Activated CD4-positive, alpha-beta T cell treated with anti-CD3 and anti-CD28 coated beads, Interleukin-2, amount 50 U/mL, for 48 hours (primary cell): ENCODE data around the gene LRP3.

ENCODE experiments used
- DNase-seq, 2 experiments: peaks; one replicate each; pipeline ENCODE4 v3.0.0-alpha.2; 2020

LRP3 gene

GRCh38 chr19:33240181-33240771, 46.1 kb downstream of the LRP3 start:
- no peak for DNase-seq

- no peak for DNase-seq
These were observed 47.0 kb downstream of the LRP3 start for GRCh38 chr19:33241091-33241529.

GRCh38 chr19:33241530-33242101, 47.5 kb downstream of the LRP3 start:
- peak; percentile 21 to 45 for DNase-seq

- no peak for DNase-seq
These were observed 48.0 kb downstream of the LRP3 start for GRCh38 chr19:33242131-33242530.

- DNase-seq = no peak
These were observed 48.8 kb downstream of the LRP3 start for GRCh38 chr19:33242911-33243310.

- peak in 1 of 2 experiments; percentile 30 for DNase-seq
These were observed 52.0 kb downstream of the LRP3 start for GRCh38 chr19:33245948-33246708.

- DNase-seq = no peak
These were observed 52.7 kb downstream of the LRP3 start for GRCh38 chr19:33246709-33247440.

GRCh38 chr19:33247441-33247819, 53.3 kb downstream of the LRP3 start:
- no peak for DNase-seq

- no peak for DNase-seq
These were observed 54.0 kb downstream of the LRP3 start for GRCh38 chr19:33248104-33248503.

GRCh38 chr19:33248553-33248953, 54.4 kb downstream of the LRP3 start:
- DNase-seq = no peak

- no peak for DNase-seq
These were observed 55.0 kb downstream of the LRP3 start for GRCh38 chr19:33248954-33249613.

- no peak for DNase-seq
These were observed 55.7 kb downstream of the LRP3 start for GRCh38 chr19:33249740-33250366.

- DNase-seq = no peak
These were observed 56.4 kb downstream of the LRP3 start for GRCh38 chr19:33250500-33250899.

- DNase-seq = no peak
These were observed 56.9 kb downstream of the LRP3 start for GRCh38 chr19:33251076-33251475.

- DNase-seq = no peak
These were observed 57.5 kb downstream of the LRP3 start for GRCh38 chr19:33251526-33252090.

- DNase-seq = no peak
These were observed 58.4 kb downstream of the LRP3 start for GRCh38 chr19:33252418-33252962.

GRCh38 chr19:33252971-33253370, 58.8 kb downstream of the LRP3 start:
- no peak for DNase-seq

- DNase-seq = no peak
These were observed 60.2 kb downstream of the LRP3 start for GRCh38 chr19:33254245-33254824.

GRCh38 chr19:33255781-33256180, 61.7 kb downstream of the LRP3 start:
- no peak for DNase-seq

- DNase-seq = no peak
These were observed 62.1 kb downstream of the LRP3 start for GRCh38 chr19:33256261-33256660.

GRCh38 chr19:33257828-33258227, 63.7 kb downstream of the LRP3 start:
- no peak for DNase-seq
